ENCODE data around the gene TFDP1. TPM values are rescaled to one million over a fixed set of nuclear protein-coding genes. Genes with fewer than 3 reads are reported as not detected.

TFDP1 gene
- total RNA-seq, 2 experiments from 2014 or later: 17.6 to 20.0 TPM

- ATAC-seq (ENCODE audit: poor library complexity): no peak
- Mint-ChIP-seq H3K36me3 (ENCODE audit: low read depth) (no peaks in the 10 kb centered on the region), H3K4me1 (ENCODE audit: low read depth) (peaks cover 10% of the 10 kb centered on the region), H3K9me3 (no peaks in the 10 kb centered on the region), H3K27ac (no peak overlapping the region), H3K27me3 (no peaks in the 10 kb centered on the region), H3K4me3 (no peak overlapping the region)
- intact Hi-C loops (cut with DNase I, micrococcal nuclease): no loop called here
- CTCF ChIA-PET: no interaction called here
- POLR2A ChIA-PET: no interaction called here
- Histone ChIP-seq H3K27ac (ENCODE audit: low read depth in 1 of 2, low read length in 2 of 2) (no peak overlapping the region), H3K4me1 (ENCODE audit: insufficient read depth, low read length) (no peaks in the 10 kb centered on the region), H3K36me3 (ENCODE audit: insufficient read depth, low read length) (no peaks in the 10 kb centered on the region), H3K27me3 (ENCODE audit: control insufficient read depth in 1 of 2, insufficient read depth in 2 of 2, low read length in 2 of 2) (peaks cover 0 to 3% of the 10 kb centered on the region in 2 experiments), H3K4me3 (ENCODE audit: low read length) (no peak overlapping the region), H3K9me3 (ENCODE audit: control insufficient read depth in 1 of 2, insufficient read depth in 1 of 2, low read length in 2 of 2) (peaks cover 0 to 10% of the 10 kb centered on the region in 2 experiments)
- no peak for TF ChIP-seq CTCF (IDR thresholded peaks at IDR 0.05)
- DNase-seq: peak in 2 of 14 experiments; percentile 8 to 28
Measured at GRCh38 chr13:113669755-113670341, 85.3 kb downstream of the TFDP1 start.

GRCh38 chr13:113670541-113670940, 86.0 kb downstream of the TFDP1 start:
- Mint-ChIP-seq H3K4me3 (no peak overlapping the region), H3K4me1 (ENCODE audit: low read depth) (peaks cover 10% of the 10 kb centered on the region), H3K27me3 (no peaks in the 10 kb centered on the region), H3K9me3 (no peaks in the 10 kb centered on the region), H3K27ac (no peak overlapping the region), H3K36me3 (ENCODE audit: low read depth) (no peaks in the 10 kb centered on the region)
- H3K27ac ChIP-seq (ENCODE audit: low read depth in 1 of 2, low read length in 2 of 2): no peak overlapping the region
- DNase-seq (peak in 1 of 14 experiments; percentile 24), ATAC-seq (ENCODE audit: poor library complexity) (no peak)
- H3K36me3 ChIP-seq (ENCODE audit: insufficient read depth, low read length): no peaks in the 10 kb centered on the region
- ChIA-PET POLR2A (no interaction called here), CTCF (no interaction called here)
- no peak overlapping the region for H3K4me3 ChIP-seq (ENCODE audit: low read length)
- no peak for TF ChIP-seq CTCF (IDR thresholded peaks at IDR 0.05)
- intact Hi-C loops (cut with DNase I, micrococcal nuclease): no loop called here
- H3K27me3 ChIP-seq (ENCODE audit: control insufficient read depth in 1 of 2, insufficient read depth in 2 of 2, low read length in 2 of 2): peaks cover 0 to 2% of the 10 kb centered on the region in 2 experiments
- no peaks in the 10 kb centered on the region for H3K4me1 ChIP-seq (ENCODE audit: insufficient read depth, low read length)
- H3K9me3 ChIP-seq (ENCODE audit: control insufficient read depth in 1 of 2, insufficient read depth in 1 of 2, low read length in 2 of 2): peaks cover 0 to 10% of the 10 kb centered on the region in 2 experiments

GRCh38 chr13:113671066-113672001, 86.8 kb downstream of the TFDP1 start:
- Histone ChIP-seq H3K4me3 (ENCODE audit: low read length) (no peak overlapping the region), H3K36me3 (ENCODE audit: insufficient read depth, low read length) (no peaks in the 10 kb centered on the region), H3K27me3 (ENCODE audit: control insufficient read depth in 1 of 2, insufficient read depth in 2 of 2, low read length in 2 of 2) (no peaks in the 10 kb centered on the region), H3K27ac (ENCODE audit: low read depth in 1 of 2, low read length in 2 of 2) (no peak overlapping the region), H3K4me1 (ENCODE audit: insufficient read depth, low read length) (no peaks in the 10 kb centered on the region), H3K9me3 (ENCODE audit: control insufficient read depth in 1 of 2, insufficient read depth in 1 of 2, low read length in 2 of 2) (peaks cover 0 to 10% of the 10 kb centered on the region in 2 experiments)
- ChIA-PET CTCF (interaction anchor here (1.2 kb wide), 1 partner anchor 53 kb away, joined by 3 read pairs; no protein-coding TSS in a partner anchor), POLR2A (no interaction called here)
- ATAC-seq (ENCODE audit: poor library complexity) (no peak), DNase-seq (peak in 2 of 14 experiments; percentile 19 to 29)
- no peaks in the 10 kb centered on the region for H3K36me3 Mint-ChIP-seq (ENCODE audit: low read depth)
- H3K27ac Mint-ChIP-seq: no peak overlapping the region
- TF ChIP-seq CTCF (IDR thresholded peaks at IDR 0.05): no peak
- H3K9me3 Mint-ChIP-seq: no peaks in the 10 kb centered on the region
- no peak overlapping the region for H3K4me3 Mint-ChIP-seq
- intact Hi-C loops (cut with DNase I, micrococcal nuclease): no loop called here
- H3K4me1 Mint-ChIP-seq (ENCODE audit: low read depth): peaks cover 10% of the 10 kb centered on the region
- H3K27me3 Mint-ChIP-seq: no peaks in the 10 kb centered on the region

Measured in CD4-positive, alpha-beta T cell (primary cell).